K562 (cell line): ENCODE measurements around the gene TMEM86B. TPM values are rescaled to one million over a fixed set of nuclear protein-coding genes. Genes with fewer than 3 reads are reported as not detected.

Experiments
- BCLAF1 ChIP-seq, 2 experiments: fragments of 450-650 bp in 1 of 2; IDR thresholded peaks; 2 replicates each; pipeline ENCODE4 v1.6.1; 2011 to 2017; ENCODE audit warnings: low read depth in 2 of 2, antibody characterized with exemption in 1 of 2, borderline replicate concordance in 1 of 2, low read length in 1 of 2, mild to moderate bottlenecking in 1 of 2, mixed read lengths in 1 of 2; ENCODE audit not compliant: control insufficient read depth in 1 of 2
- BCOR ChIP-seq: fragments of 450-650 bp; IDR thresholded peaks from 2 replicates; pipeline ENCODE4 v1.6.1; 2016
- CGGBP1 ChIP-seq: fragments of 250-450 bp; sonication (Bioruptor Pico); IDR thresholded peaks from 2 replicates; pipeline ENCODE4 v1.9.0; 2021; ENCODE audit warnings: mild to moderate bottlenecking
- CSDE1 ChIP-seq, 2 experiments: fragments of 450-650 bp; IDR thresholded peaks; 2 replicates each; pipeline ENCODE4 v1.6.1; 2016; ENCODE audit warnings: mild to moderate bottlenecking in 1 of 2
- DLX4 ChIP-seq: fragments of 250-450 bp; sonication (Bioruptor Pico); IDR thresholded peaks from 2 replicates; pipeline ENCODE4 v1.6.1; 2021; ENCODE audit warnings: mild to moderate bottlenecking
- ELF2 ChIP-seq: fragments of 250-450 bp; sonication (Bioruptor Pico); IDR thresholded peaks from 2 replicates; pipeline ENCODE4 v1.5.0; 2021; ENCODE audit warnings: mild to moderate bottlenecking
- ESRRA ChIP-seq: fragments of 450-650 bp; IDR thresholded peaks from 2 replicates; pipeline ENCODE4 v1.6.1; 2014; ENCODE audit warnings: low read depth, mild to moderate bottlenecking, moderate library complexity, borderline replicate concordance
- HMG20A ChIP-seq: fragments of 450-650 bp; formaldehyde crosslinking; conservative IDR thresholded peaks from 2 replicates; pipeline ENCODE4 v1.4.0; 2020; ENCODE audit warnings: mild to moderate bottlenecking, mixed read lengths
- RBM15 ChIP-seq: fragments of 200-400 bp; formaldehyde crosslinking; IDR thresholded peaks from 2 replicates; pipeline ENCODE4 v1.6.1; 2018; ENCODE audit warnings: mild to moderate bottlenecking, low read length, moderate library complexity; ENCODE audit not compliant: insufficient read depth
- SP1 ChIP-seq: sonication (generic); formaldehyde crosslinking; IDR thresholded peaks from 2 replicates; pipeline ENCODE4 v1.8.1; 2022; ENCODE audit warnings: mild to moderate bottlenecking, missing genetic modification reagents
- SRSF7 ChIP-seq: fragments of 200-400 bp; formaldehyde crosslinking; optimal IDR thresholded peaks from 2 replicates; pipeline ENCODE3; 2017; ENCODE audit warnings: mild to moderate bottlenecking, low read depth, low read length
- TAF9B ChIP-seq: fragments of 450-650 bp; IDR thresholded peaks from 2 replicates; pipeline ENCODE4 v1.6.1; 2018; ENCODE audit warnings: mild to moderate bottlenecking; ENCODE audit not compliant: partially characterized antibody
- TCF7 ChIP-seq: sonication (generic); IDR thresholded peaks from 2 replicates; pipeline ENCODE4 v1.6.1; 2016; ENCODE audit warnings: antibody characterized with exemption, borderline replicate concordance
- UBTF ChIP-seq, 2 experiments: IDR thresholded peaks; 2 replicates each; pipeline ENCODE4 v1.6.1; 2012; ENCODE audit warnings: improper control_type of control experiment in 2 of 2, low read depth in 2 of 2, low read length in 2 of 2, borderline replicate concordance in 1 of 2
- ZBTB34 ChIP-seq: fragments of 250-450 bp; sonication (Bioruptor Pico); IDR thresholded peaks from 2 replicates; pipeline ENCODE4 v1.8.0; 2021; ENCODE audit warnings: mild to moderate bottlenecking, moderate library complexity
- ZKSCAN3 ChIP-seq: fragments of 250-450 bp; sonication (Bioruptor Pico); IDR thresholded peaks from 2 replicates; pipeline ENCODE4 v1.4.0; 2020
- ZKSCAN8 ChIP-seq: fragments of 200-800 bp; sonication (Bioruptor generic); IDR thresholded peaks from 2 replicates; pipeline ENCODE4 v1.6.1; 2016; ENCODE audit warnings: missing genetic modification characterization, missing compliant biosample characterization
- ZNF444 ChIP-seq: fragments of 250-450 bp; sonication (Bioruptor Pico); IDR thresholded peaks from 2 replicates; pipeline ENCODE4 v1.4.0; 2020; ENCODE audit warnings: mild to moderate bottlenecking, moderate library complexity
- polyA plus RNA-seq, 8 experiments: library from polyadenylated mRNA; depleted of rRNA in 4 of 8; stranded (reverse) in 5 of 8; unstranded in 3 of 8; fragments of >200 nt; fragmentation: Nextera tagmentation in 2 of 8; fragmentation: Illumina TruSeq in 1 of 8; extraction: Ambion mirVana in 2 of 8; extraction: Trizol in 1 of 8; gene quantifications; 2 replicates each; pipeline versions ENCODE4 v1.2.1 to v1.2.3, GENCODE V29; 2011 to 2014; ENCODE audit warnings: inconsistent platforms in 1 of 8, missing spikeins in 1 of 8
- total RNA-seq, 7 experiments: library from RNA; depleted of rRNA in 6 of 7; stranded (reverse); fragments of >200 nt in 6 of 7; fragmentation: Illumina TruSeq in 2 of 7; extraction: Trizol in 2 of 7; gene quantifications; 2 replicates each; pipeline versions ENCODE4 v1.2.1 to v1.2.3, GENCODE V29; 2011 to 2021; ENCODE audit warnings: low replicate concordance in 1 of 7

TMEM86B gene
- total and polyA plus RNA-seq, 9 of the 15 experiments (the other 6 are each of a cell fraction or from before 2014, with no cell fraction given) = 0.28 to 7.9 (median 2.1) TPM

- no peak for TF ChIP-seq UBTF (IDR thresholded peaks at IDR 0.05; ENCODE audit: borderline replicate concordance in 1 of 2, low read depth in 2 of 2, low read length in 2 of 2)
- no peak for TF ChIP-seq ZKSCAN8 (CRISPR knock-in tag)
- TF ChIP-seq DLX4 (CRISPR knock-in tag) = no peak
- TF ChIP-seq ZKSCAN3 = no peak
- TF ChIP-seq BCLAF1 (IDR thresholded peaks at IDR 0.05; ENCODE audit: borderline replicate concordance in 1 of 2, control insufficient read depth in 1 of 2, low read depth in 2 of 2, low read length in 1 of 2) = no peak
- TF ChIP-seq ELF2 (CRISPR knock-in tag) = no peak
- TF ChIP-seq BCOR = 0 out of 2 replicates have a peak, but pooled peaks have one; percentile 30
- no peak for TF ChIP-seq TCF7
- no peak for TF ChIP-seq SRSF7
- TF ChIP-seq SP1 = no peak
- no peak for TF ChIP-seq CGGBP1
- no peak for TF ChIP-seq ZNF444 (CRISPR knock-in tag)
- no peak for TF ChIP-seq TAF9B
- TF ChIP-seq HMG20A (CRISPR knock-in tag) = no peak
- peak; percentile 78; the same call in 1 of the 2 replicates for TF ChIP-seq ESRRA
- TF ChIP-seq CSDE1 (IDR thresholded peaks at IDR 0.05) = no peak
- TF ChIP-seq ZBTB34 (CRISPR knock-in tag) = no peak
- no peak for TF ChIP-seq RBM15
These were observed 41.8 kb upstream of the TMEM86B start (continued) for GRCh38 chr19:55270172-55270942.
